ENCODE data around the gene ARHGEF39. TPM values are rescaled to one million over a fixed set of nuclear protein-coding genes. Genes with fewer than 3 reads are reported as not detected.

Gene ARHGEF39
- total RNA-seq, 4 donors from 2014 or later, result 1.5 to 3.6 (median 2.4) TPM; not detected in 1

GRCh38 chr9:35675204-35675603, 10.2 kb upstream of the ARHGEF39 start:
- Histone ChIP-seq H3K4me3 (peak overlapping the region; percentile 34 to 44), H3K27me3 (no peaks in the 10 kb centered on the region), H3K4me1 (no peaks in the 10 kb centered on the region), H3K36me3 (no peaks in the 10 kb centered on the region), H3K9me3 (no peaks in the 10 kb centered on the region), H3K27ac (no peak overlapping the region)
- TF ChIP-seq POLR2A (IDR thresholded peaks at IDR 0.05), result no peak
- no peak for TF ChIP-seq CTCF (IDR thresholded peaks at IDR 0.05)
- intact Hi-C loops (cut with DNase I; ENCODE audit: low total_unique reads), result no loop called here
- peak in 1 of 2 donors; percentile 14 for DNase-seq

- H3K27me3 ChIP-seq, result no peaks in the 10 kb centered on the region
- no peaks in the 10 kb centered on the region for H3K4me1 ChIP-seq
- DNase-seq, result no peak
- TF ChIP-seq CTCF (IDR thresholded peaks at IDR 0.05), result no peak
- TF ChIP-seq POLR2A (IDR thresholded peaks at IDR 0.05), result no peak
- intact Hi-C loops (cut with DNase I; ENCODE audit: low total_unique reads), result no loop called here
- no peaks in the 10 kb centered on the region for H3K36me3 ChIP-seq
- no peak overlapping the region for H3K27ac ChIP-seq
- H3K4me3 ChIP-seq, result no peak overlapping the region
- no peaks in the 10 kb centered on the region for H3K9me3 ChIP-seq
Observed at GRCh38 chr9:35674025-35674361, 9.0 kb upstream of the ARHGEF39 start.

- no peaks in the 10 kb centered on the region for H3K36me3 ChIP-seq
- TF ChIP-seq POLR2A (IDR thresholded peaks at IDR 0.05) (no peak), CTCF (IDR thresholded peaks at IDR 0.05) (no peak)
- peak in 1 of 2 donors; percentile 23 for DNase-seq
- no peak within 1 kb of the TSS for H3K4me3 ChIP-seq
- no peaks in the 10 kb centered on the region for H3K9me3 ChIP-seq
- H3K27ac ChIP-seq, result no peak within 1 kb of the TSS
- no peaks in the 10 kb centered on the region for H3K4me1 ChIP-seq
- no peaks in the 10 kb centered on the region for H3K27me3 ChIP-seq
- intact Hi-C loops (cut with DNase I; ENCODE audit: low total_unique reads), result no loop called here
Observed at GRCh38 chr9:35673132-35674024, 8.4 kb upstream of the ARHGEF39 start, which contains the start of gene CA9. Gene CA9 (plus strand): TSS chr9:35673928. CDS start chr9:35673960, 32 bp downstream.

- H3K9me3 ChIP-seq, result no peaks in the 10 kb centered on the region
- H3K4me1 ChIP-seq, result no peaks in the 10 kb centered on the region
- H3K36me3 ChIP-seq, result no peaks in the 10 kb centered on the region
- H3K27ac ChIP-seq, result no peak overlapping the region
- intact Hi-C loops (cut with DNase I; ENCODE audit: low total_unique reads), result no loop called here
- no peaks in the 10 kb centered on the region for H3K27me3 ChIP-seq
- no peak for TF ChIP-seq CTCF (IDR thresholded peaks at IDR 0.05)
- TF ChIP-seq POLR2A (IDR thresholded peaks at IDR 0.05), result no peak
- DNase-seq, result no peak
- H3K4me3 ChIP-seq, result no peak overlapping the region
Observed at GRCh38 chr9:35669331-35670145, 4.5 kb upstream of the ARHGEF39 start.

GRCh38 chr9:35667939-35668338, 2.9 kb upstream of the ARHGEF39 start:
- Histone ChIP-seq H3K27me3 (no peaks in the 10 kb centered on the region), H3K9me3 (no peaks in the 10 kb centered on the region), H3K4me3 (no peak overlapping the region), H3K36me3 (no peaks in the 10 kb centered on the region), H3K27ac (no peak overlapping the region), H3K4me1 (no peaks in the 10 kb centered on the region)
- no peak for DNase-seq
- intact Hi-C loops (cut with DNase I; ENCODE audit: low total_unique reads), result no loop called here
- TF ChIP-seq POLR2A (IDR thresholded peaks at IDR 0.05), result no peak
- TF ChIP-seq CTCF (IDR thresholded peaks at IDR 0.05), result no peak
